Testis (tissue), 2 donors: ENCODE measurements around the gene ARL17B.
"Not testable (repeated sequence)": the region's sequence is repeated elsewhere in the genome, so short reads cannot be mapped to it uniquely, and the experiment has no call there.

Experiments used
- POLR2A ChIP-seq: fragments of 450-650 bp; IDR thresholded peaks from one replicate; pipeline ENCODE4 v1.6.1; 2017; ENCODE audit warnings: antibody characterized with exemption, mild to moderate bottlenecking, moderate library complexity
- TF ChIP-seq, protein P1 (sequence below), 3 experiments: fragments of 450-650 bp in 2 of 3; fragments of 200-600 bp in 1 of 3; sonication (generic) in 1 of 3; IDR thresholded peaks; one replicate each; pipeline ENCODE4 v1.5.1; 2016 to 2019; ENCODE audit warnings: antibody characterized with exemption in 3 of 3, mild to moderate bottlenecking in 2 of 3, moderate library complexity in 1 of 3

DNA sequence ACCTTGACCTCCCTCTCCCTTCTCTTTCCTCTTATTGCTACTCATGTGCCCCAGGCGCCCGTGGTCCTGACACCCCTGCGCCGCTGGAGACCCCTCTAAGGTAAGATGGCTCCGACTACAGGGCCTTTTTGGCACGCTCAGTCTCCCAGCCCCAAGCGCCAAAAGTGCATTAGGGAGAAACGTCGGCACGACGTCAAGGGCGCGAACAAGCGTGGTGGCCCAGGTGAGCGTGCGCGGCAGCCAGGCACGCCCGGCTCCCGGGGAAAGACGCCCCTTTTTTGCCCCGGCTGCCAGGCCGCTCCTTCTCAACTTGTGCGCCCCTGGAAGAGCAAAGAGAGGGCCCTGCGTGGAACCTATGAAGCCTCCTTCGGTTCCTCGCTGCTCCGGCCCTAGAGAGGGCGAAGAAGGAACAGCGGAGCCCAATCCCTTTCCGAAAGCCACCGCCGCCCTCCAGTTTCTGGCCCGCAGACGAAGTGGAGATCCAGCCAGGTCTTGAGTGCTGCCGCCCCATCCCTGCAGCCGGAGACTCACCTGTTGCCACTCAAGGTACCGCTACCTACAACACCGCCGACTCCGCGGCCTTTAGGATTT lies 326 bp downstream of the ARL17B start:
- TF ChIP-seq POLR2A: not testable (repeated sequence)
- TF ChIP-seq, protein P1, sequence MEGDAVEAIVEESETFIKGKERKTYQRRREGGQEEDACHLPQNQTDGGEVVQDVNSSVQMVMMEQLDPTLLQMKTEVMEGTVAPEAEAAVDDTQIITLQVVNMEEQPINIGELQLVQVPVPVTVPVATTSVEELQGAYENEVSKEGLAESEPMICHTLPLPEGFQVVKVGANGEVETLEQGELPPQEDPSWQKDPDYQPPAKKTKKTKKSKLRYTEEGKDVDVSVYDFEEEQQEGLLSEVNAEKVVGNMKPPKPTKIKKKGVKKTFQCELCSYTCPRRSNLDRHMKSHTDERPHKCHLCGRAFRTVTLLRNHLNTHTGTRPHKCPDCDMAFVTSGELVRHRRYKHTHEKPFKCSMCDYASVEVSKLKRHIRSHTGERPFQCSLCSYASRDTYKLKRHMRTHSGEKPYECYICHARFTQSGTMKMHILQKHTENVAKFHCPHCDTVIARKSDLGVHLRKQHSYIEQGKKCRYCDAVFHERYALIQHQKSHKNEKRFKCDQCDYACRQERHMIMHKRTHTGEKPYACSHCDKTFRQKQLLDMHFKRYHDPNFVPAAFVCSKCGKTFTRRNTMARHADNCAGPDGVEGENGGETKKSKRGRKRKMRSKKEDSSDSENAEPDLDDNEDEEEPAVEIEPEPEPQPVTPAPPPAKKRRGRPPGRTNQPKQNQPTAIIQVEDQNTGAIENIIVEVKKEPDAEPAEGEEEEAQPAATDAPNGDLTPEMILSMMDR (IDR thresholded peaks at IDR 0.05): not testable (repeated sequence)
